Astrocyte (in vitro differentiated cells and primary cell): ENCODE data around the gene CASKIN1.

ENCODE experiments used
- EZH2 ChIP-seq: IDR thresholded peaks from 2 replicates; pipeline ENCODE4 v1.6.1; 2012; ENCODE audit warnings: mild to moderate bottlenecking, low read length, inconsistent platforms; ENCODE audit not compliant: insufficient read depth
- TF ChIP-seq, protein P1 (sequence below): IDR thresholded peaks from 2 replicates; pipeline ENCODE4 v1.5.1; 2011; ENCODE audit warnings: low read depth, mild to moderate bottlenecking, inconsistent platforms, low read length, moderate library complexity; ENCODE audit not compliant: insufficient read depth

GRCh38 chr16:2147981-2148671 lies 48.3 kb downstream of the CASKIN1 start, which contains the start of gene RAB26:
- TF ChIP-seq, protein P1, sequence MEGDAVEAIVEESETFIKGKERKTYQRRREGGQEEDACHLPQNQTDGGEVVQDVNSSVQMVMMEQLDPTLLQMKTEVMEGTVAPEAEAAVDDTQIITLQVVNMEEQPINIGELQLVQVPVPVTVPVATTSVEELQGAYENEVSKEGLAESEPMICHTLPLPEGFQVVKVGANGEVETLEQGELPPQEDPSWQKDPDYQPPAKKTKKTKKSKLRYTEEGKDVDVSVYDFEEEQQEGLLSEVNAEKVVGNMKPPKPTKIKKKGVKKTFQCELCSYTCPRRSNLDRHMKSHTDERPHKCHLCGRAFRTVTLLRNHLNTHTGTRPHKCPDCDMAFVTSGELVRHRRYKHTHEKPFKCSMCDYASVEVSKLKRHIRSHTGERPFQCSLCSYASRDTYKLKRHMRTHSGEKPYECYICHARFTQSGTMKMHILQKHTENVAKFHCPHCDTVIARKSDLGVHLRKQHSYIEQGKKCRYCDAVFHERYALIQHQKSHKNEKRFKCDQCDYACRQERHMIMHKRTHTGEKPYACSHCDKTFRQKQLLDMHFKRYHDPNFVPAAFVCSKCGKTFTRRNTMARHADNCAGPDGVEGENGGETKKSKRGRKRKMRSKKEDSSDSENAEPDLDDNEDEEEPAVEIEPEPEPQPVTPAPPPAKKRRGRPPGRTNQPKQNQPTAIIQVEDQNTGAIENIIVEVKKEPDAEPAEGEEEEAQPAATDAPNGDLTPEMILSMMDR, result no peak
- TF ChIP-seq EZH2, result no peak
